Measurements from ENCODE around the gene DNASE2B.

DNASE2B gene

DNA sequence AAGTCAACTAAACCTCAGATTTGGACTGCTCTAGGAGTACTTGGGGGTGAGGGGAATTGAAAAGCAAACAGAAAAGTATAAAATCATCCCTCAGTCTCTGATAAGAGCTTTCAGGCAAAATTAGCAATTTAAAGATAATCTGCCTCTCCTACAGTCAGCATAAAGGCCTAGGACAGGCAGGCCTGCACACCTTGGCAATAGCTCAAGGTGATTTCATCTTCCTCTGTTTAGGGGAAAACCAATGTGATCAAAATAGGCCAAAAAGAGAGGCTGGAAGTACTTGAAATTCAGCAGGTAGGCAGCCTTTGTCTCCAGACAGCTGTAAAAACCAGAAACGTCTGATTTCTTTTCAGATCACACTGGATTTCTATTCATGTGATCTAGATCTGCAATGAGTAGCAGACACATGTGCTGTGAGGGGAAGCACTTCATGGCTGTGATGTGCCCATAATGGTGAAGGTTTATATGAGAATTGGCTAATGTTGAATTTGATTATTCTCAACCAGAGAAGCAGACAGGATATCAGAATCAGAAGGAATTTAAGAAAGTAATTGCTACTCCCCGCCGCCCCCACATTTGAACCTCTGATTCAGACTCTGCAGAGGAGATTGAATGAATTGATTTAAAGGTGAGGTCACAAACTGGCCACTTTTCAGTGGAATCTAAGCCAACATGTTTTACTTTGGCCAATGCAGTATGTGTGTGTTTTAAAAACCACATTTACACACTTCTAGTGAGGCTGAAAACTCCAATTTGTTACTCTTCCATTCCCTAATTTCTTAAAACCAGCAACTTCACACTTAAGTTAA, 45.8 kb upstream of the DNASE2B start:
- TF ChIP-seq TAF1 (IDR thresholded peaks at IDR 0.05; ENCODE audit: borderline replicate concordance, insufficient read depth, low read length) (no peak), SIN3A (IDR thresholded peaks at IDR 0.05; ENCODE audit: borderline replicate concordance, insufficient read depth, low read length) (no peak), FOXP2 (optimal IDR thresholded peaks at IDR 0.05; ENCODE audit: borderline replicate concordance, extremely low read depth, extremely low read length, insufficient read depth) (no peak), POLR2AphosphoS5 (IDR thresholded peaks at IDR 0.05; ENCODE audit: low read depth, low read length) (no peak)
- TF ChIP-seq, protein P1, sequence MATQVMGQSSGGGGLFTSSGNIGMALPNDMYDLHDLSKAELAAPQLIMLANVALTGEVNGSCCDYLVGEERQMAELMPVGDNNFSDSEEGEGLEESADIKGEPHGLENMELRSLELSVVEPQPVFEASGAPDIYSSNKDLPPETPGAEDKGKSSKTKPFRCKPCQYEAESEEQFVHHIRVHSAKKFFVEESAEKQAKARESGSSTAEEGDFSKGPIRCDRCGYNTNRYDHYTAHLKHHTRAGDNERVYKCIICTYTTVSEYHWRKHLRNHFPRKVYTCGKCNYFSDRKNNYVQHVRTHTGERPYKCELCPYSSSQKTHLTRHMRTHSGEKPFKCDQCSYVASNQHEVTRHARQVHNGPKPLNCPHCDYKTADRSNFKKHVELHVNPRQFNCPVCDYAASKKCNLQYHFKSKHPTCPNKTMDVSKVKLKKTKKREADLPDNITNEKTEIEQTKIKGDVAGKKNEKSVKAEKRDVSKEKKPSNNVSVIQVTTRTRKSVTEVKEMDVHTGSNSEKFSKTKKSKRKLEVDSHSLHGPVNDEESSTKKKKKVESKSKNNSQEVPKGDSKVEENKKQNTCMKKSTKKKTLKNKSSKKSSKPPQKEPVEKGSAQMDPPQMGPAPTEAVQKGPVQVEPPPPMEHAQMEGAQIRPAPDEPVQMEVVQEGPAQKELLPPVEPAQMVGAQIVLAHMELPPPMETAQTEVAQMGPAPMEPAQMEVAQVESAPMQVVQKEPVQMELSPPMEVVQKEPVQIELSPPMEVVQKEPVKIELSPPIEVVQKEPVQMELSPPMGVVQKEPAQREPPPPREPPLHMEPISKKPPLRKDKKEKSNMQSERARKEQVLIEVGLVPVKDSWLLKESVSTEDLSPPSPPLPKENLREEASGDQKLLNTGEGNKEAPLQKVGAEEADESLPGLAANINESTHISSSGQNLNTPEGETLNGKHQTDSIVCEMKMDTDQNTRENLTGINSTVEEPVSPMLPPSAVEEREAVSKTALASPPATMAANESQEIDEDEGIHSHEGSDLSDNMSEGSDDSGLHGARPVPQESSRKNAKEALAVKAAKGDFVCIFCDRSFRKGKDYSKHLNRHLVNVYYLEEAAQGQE (IDR thresholded peaks at IDR 0.05; ENCODE audit: insufficient read depth in 1 of 2, low read depth in 2 of 2, low read length in 2 of 2), result no peak

DNA sequence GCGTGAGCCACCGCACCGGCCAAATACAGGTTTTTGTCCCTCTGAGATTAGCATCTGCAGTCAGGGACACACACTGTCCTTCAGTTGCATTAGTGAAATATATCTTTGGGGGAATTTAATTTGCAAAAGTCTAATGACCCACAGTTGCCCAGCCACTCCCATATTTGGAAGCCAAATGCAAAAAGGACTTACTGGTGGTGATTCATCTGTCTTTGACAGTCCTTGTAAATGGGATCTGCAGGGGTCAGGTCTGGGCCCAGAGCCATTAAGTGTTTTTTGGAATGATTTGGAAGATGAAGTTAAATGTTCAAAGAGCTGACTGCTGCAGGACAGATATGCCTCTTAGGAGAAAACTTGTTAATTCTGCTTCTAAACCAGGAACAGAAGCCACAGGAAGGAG, 44.6 kb upstream of the DNASE2B start:
- TF ChIP-seq POLR2AphosphoS5 (IDR thresholded peaks at IDR 0.05; ENCODE audit: low read depth, low read length) (no peak), SIN3A (IDR thresholded peaks at IDR 0.05; ENCODE audit: borderline replicate concordance, insufficient read depth, low read length) (no peak), FOXP2 (optimal IDR thresholded peaks at IDR 0.05; ENCODE audit: borderline replicate concordance, extremely low read depth, extremely low read length, insufficient read depth) (no peak), TAF1 (IDR thresholded peaks at IDR 0.05; ENCODE audit: borderline replicate concordance, insufficient read depth, low read length) (no peak)
- TF ChIP-seq, protein P1 (IDR thresholded peaks at IDR 0.05; ENCODE audit: insufficient read depth in 1 of 2, low read depth in 2 of 2, low read length in 2 of 2), result no peak

DNA sequence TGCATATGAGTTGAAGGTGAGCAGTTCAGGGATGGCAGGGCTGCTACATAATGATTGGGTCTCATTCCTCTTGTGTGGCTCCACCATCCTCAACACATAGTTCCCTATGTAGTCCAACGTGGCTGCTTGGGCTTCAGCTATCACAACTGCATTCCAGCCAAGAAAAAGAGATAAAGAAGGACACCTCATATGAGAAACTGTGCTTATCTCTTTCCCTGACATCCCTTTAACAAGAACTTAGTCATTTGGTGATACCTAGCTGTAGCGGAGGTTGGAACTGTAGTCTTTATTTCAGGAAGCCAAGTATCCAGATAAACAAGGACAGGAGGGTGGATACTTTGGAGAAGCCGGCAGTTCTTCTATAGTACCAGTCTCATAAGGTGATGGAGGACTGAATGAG, 42.7 kb upstream of the DNASE2B start:
- TF ChIP-seq, protein P1 (IDR thresholded peaks at IDR 0.05; ENCODE audit: insufficient read depth in 1 of 2, low read depth in 2 of 2, low read length in 2 of 2), result no peak
- no peak for TF ChIP-seq FOXP2 (optimal IDR thresholded peaks at IDR 0.05; ENCODE audit: borderline replicate concordance, extremely low read depth, extremely low read length, insufficient read depth)
- TF ChIP-seq TAF1 (IDR thresholded peaks at IDR 0.05; ENCODE audit: borderline replicate concordance, insufficient read depth, low read length), result no peak

DNA sequence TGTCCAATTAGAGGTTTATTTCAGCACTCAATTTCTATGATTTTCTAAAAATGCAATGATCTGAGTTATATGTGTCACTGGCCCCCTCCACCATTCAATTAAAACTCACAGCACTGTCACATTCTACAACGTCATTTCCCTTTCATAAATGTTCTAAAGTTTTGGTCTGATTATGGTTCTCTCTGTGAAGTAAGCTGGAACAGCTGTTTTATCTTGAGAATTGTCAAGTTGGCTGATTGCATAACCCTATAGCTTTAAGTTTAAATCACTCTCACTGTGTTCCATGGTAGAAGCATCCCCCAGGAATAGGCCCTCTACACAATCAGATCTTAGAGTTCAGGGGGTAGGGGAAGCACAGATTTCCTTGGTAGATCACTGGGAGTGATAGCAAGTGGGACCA, 41.4 kb upstream of the DNASE2B start:
- TF ChIP-seq SIN3A (IDR thresholded peaks at IDR 0.05; ENCODE audit: borderline replicate concordance, insufficient read depth, low read length), result no peak
- TF ChIP-seq TAF1 (IDR thresholded peaks at IDR 0.05; ENCODE audit: borderline replicate concordance, insufficient read depth, low read length), result no peak
- TF ChIP-seq POLR2AphosphoS5 (IDR thresholded peaks at IDR 0.05; ENCODE audit: low read depth, low read length), result no peak
- TF ChIP-seq, protein P1 (IDR thresholded peaks at IDR 0.05; ENCODE audit: insufficient read depth in 1 of 2, low read depth in 2 of 2, low read length in 2 of 2), result no peak
- no peak for TF ChIP-seq FOXP2 (optimal IDR thresholded peaks at IDR 0.05; ENCODE audit: borderline replicate concordance, extremely low read depth, extremely low read length, insufficient read depth)
